ENCODE results near the gene CKLF. TPM values are rescaled to one million over a fixed set of nuclear protein-coding genes. Genes with fewer than 3 reads are reported as not detected.
A peak's percentile ranks its signal among the peaks of the same experiment; 100 is the strongest.

Gene CKLF
- total RNA-seq, 4 donors from 2014 or later = 10.2 to 24.8 (median 17.5) TPM

DNA sequence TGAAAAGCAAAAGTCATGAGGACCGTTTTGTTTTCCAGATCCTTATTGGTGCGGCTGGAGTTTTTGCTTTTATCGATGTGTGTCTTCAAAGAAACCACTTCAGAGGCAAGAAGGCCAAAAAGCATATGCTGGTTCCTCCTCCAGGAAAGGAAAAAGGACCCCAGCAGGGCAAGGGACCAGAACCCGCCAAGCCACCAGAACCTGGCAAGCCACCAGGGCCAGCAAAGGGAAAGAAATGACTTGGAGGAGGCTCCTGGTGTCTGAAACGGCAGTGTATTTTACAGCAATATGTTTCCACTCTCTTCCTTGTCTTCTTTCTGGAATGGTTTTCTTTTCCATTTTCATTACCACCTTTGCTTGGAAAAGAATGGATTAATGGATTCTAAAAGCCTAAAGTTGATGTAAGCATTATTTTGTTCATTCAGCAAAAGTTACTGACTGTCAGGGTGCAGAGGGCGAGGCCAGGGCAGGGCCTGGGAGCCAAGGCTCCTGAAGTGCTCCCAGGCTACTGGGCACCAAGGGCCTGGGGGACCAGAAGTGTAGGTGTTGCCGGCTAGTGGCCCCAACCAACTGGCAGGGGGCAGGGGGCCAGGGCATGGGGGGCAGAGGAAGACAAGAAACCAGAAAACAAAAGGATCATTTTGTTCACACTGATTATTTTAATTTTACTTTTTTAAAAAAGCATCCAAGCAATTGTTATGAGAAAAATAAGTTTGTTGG, 35.7 kb downstream of the CKLF start:
- intact Hi-C loops (cut with DNase I; ENCODE audit: low total_unique reads) = loop anchor here (10.0 kb wide), 1 partner anchor 113 kb away; no protein-coding TSS in a partner anchor
- 66 to 68% methylated on average over 7 of the region's 7 CpGs for WGBS, 2 donors
- H3K4me3 ChIP-seq (ENCODE audit: low read depth, poor library complexity, severe bottlenecking) = no peak overlapping the region
- TF ChIP-seq, protein P1, sequence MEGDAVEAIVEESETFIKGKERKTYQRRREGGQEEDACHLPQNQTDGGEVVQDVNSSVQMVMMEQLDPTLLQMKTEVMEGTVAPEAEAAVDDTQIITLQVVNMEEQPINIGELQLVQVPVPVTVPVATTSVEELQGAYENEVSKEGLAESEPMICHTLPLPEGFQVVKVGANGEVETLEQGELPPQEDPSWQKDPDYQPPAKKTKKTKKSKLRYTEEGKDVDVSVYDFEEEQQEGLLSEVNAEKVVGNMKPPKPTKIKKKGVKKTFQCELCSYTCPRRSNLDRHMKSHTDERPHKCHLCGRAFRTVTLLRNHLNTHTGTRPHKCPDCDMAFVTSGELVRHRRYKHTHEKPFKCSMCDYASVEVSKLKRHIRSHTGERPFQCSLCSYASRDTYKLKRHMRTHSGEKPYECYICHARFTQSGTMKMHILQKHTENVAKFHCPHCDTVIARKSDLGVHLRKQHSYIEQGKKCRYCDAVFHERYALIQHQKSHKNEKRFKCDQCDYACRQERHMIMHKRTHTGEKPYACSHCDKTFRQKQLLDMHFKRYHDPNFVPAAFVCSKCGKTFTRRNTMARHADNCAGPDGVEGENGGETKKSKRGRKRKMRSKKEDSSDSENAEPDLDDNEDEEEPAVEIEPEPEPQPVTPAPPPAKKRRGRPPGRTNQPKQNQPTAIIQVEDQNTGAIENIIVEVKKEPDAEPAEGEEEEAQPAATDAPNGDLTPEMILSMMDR (IDR thresholded peaks at IDR 0.05) = no peak
- TF ChIP-seq POLR2A (IDR thresholded peaks at IDR 0.05) = no peak
- no peak for DNase-seq (ENCODE audit: low spot score in 2 of 2)

DNA sequence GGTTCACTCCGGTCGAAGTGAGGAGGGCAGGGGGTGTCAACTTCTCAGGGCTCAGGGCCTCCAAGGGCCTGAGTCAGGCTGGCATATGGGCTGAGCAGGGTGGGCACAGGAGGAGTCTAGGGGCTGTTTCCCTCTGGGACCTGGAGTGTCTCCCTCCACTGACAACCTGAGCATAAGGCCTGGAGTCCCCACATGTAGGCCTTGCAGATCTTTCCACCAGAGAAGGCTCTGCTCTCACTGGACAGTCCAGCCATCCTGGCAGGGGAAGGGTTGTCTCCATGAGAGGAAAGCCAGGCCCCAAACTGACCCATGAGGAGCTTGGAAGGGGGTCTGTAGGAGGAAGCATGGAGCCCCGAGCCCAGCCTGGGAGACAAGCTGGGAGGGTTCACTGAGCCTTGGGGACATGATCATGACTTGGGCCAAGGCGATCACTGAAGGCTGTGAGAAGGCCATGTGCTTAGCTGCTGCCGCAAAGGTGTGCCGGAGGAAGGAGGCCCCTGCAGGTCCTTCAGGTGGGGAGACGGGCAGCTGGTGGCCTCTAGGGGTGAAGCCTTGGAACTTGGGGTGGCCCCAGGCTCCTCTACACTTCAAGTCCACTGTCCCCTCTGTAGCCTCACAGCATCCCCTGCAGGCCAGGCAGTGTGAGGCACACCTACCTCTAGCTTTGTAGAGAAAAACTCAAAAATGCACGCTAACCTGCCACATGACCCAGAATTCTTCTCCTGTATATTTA, 36.8 kb downstream of the CKLF start:
- WGBS, 2 donors = 90 to 95% methylated on average over 6 to 8 of the region's 8 CpGs
- no peak for DNase-seq (ENCODE audit: low spot score in 2 of 2)
- intact Hi-C loops (cut with DNase I; ENCODE audit: low total_unique reads) = loop anchor here (10.0 kb wide), 1 partner anchor 114 kb away; no protein-coding TSS in a partner anchor
- H3K4me3 ChIP-seq (ENCODE audit: low read depth, poor library complexity, severe bottlenecking) = no peak overlapping the region
- TF ChIP-seq POLR2A (IDR thresholded peaks at IDR 0.05) = no peak
- TF ChIP-seq, protein P1 (IDR thresholded peaks at IDR 0.05) = peak in 1 of 3 donors; percentile 30

DNA sequence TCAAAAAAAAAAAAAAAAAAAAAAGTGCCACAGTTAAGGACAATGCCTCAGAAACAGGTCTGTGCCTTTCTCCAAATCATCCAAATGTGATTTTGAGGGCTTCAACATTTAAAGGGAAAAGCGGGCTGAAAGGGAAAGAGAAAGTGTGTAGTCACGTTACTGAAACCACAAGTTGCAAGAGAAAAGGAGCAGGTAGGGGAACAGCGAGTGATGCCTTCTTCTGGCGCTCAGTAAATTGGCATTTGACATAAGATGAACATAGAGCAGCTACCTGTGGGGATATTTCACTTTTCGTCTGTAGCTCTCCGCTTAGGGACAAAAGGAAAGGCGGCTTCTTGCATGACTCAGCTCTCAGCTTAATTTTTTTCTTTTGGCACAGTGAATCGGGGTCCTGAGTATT, 37.9 kb downstream of the CKLF start:
- TF ChIP-seq, protein P1 (IDR thresholded peaks at IDR 0.05) = no peak
- TF ChIP-seq POLR2A (IDR thresholded peaks at IDR 0.05) = no peak
- WGBS, 2 donors = 79 to 87% methylated on average over 8 of the region's 8 CpGs
- H3K4me3 ChIP-seq (ENCODE audit: low read depth, poor library complexity, severe bottlenecking) = no peak overlapping the region
- intact Hi-C loops (cut with DNase I; ENCODE audit: low total_unique reads) = no loop called here
- peak in 1 of 2 donors; percentile 52 for DNase-seq (ENCODE audit: low spot score in 2 of 2)

DNA sequence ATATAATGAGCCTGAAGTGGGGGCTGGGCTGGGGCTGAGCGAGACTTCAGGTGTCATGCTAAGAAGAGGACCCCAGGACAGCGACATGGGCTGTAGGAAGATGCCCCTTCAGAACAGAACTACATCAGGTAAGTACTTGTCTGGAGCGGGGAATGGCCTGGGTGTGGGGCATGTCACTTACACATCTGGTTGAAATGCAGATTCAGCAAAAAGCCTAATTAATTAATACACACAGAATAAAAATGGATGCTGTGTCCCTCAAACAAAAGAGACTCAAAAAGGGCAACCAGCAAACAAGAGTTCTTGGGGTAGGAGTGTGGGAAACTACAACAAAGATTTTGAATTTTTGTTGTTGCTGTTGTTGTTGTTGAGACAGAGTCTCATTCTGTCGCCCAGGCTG, 38.6 kb downstream of the CKLF start:
- H3K4me3 ChIP-seq (ENCODE audit: low read depth, poor library complexity, severe bottlenecking) = no peak overlapping the region
- no peak for TF ChIP-seq POLR2A (IDR thresholded peaks at IDR 0.05)
- TF ChIP-seq, protein P1 (IDR thresholded peaks at IDR 0.05) = no peak
- intact Hi-C loops (cut with DNase I; ENCODE audit: low total_unique reads) = no loop called here
- 90 to 96% methylated on average over 4 of the region's 4 CpGs for WGBS, 2 donors
- DNase-seq (ENCODE audit: low spot score in 2 of 2) = peak in 1 of 2 donors; percentile 54

DNA sequence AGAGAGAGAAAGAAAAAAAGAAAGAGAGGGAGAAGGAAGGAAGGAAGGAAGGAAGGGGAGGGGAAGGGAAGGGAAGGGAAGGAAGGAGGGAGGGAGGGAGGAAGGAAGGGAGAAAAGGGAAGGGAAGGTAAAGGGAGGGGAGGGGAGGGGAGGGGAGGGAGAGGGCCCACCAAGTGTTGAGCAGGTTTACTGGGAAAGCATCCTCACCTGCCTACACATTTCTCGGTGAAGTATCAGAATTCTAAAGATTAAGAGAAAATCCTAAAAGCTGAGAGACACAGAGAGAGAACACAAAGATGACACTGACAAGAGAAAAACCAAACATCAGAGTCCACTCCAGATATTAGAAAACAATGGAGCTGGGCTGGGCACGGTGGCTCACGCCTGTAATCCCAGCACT, 39.9 kb downstream of the CKLF start:
- WGBS, 2 donors = 92 to 96% methylated on average over 3 of the region's 3 CpGs
- intact Hi-C loops (cut with DNase I; ENCODE audit: low total_unique reads) = no loop called here
- no peak for DNase-seq (ENCODE audit: low spot score in 2 of 2)
- TF ChIP-seq POLR2A (IDR thresholded peaks at IDR 0.05) = no peak
- TF ChIP-seq, protein P1 (IDR thresholded peaks at IDR 0.05) = no peak
- H3K4me3 ChIP-seq (ENCODE audit: low read depth, poor library complexity, severe bottlenecking) = no peak overlapping the region

Measured in lower leg skin (tissue), 4 donors.